Right hindlimb (tissue), 1 donor: Measurements from ENCODE around the gene B3GLCT.

Experiments
- DNase-seq: peaks from one replicate; pipeline ENCODE4 v3.0.0-alpha.2; 2018

Gene B3GLCT

GRCh38 chr13:31224963-31225559, 25.3 kb downstream of the B3GLCT start:
- no peak for DNase-seq

- no peak for DNase-seq
Measured at GRCh38 chr13:31225998-31226675, 26.4 kb downstream of the B3GLCT start.

GRCh38 chr13:31227063-31227462, 27.3 kb downstream of the B3GLCT start:
- no peak for DNase-seq

GRCh38 chr13:31227870-31228269, 28.1 kb downstream of the B3GLCT start:
- DNase-seq = no peak

GRCh38 chr13:31234729-31235128, 35.0 kb downstream of the B3GLCT start:
- DNase-seq = no peak

GRCh38 chr13:31236211-31236786, 36.5 kb downstream of the B3GLCT start:
- DNase-seq = no peak

GRCh38 chr13:31240921-31241320, 41.1 kb downstream of the B3GLCT start:
- no peak for DNase-seq

GRCh38 chr13:31242367-31242766, 42.6 kb downstream of the B3GLCT start:
- no peak for DNase-seq

- no peak for DNase-seq
Measured at GRCh38 chr13:31242916-31243315, 43.1 kb downstream of the B3GLCT start.

GRCh38 chr13:31245598-31246373, 46.0 kb downstream of the B3GLCT start:
- DNase-seq = no peak

GRCh38 chr13:31246918-31247317, 47.1 kb downstream of the B3GLCT start:
- DNase-seq = no peak

GRCh38 chr13:31248361-31248760, 48.6 kb downstream of the B3GLCT start:
- DNase-seq = no peak

GRCh38 chr13:31248965-31249539, 49.3 kb downstream of the B3GLCT start:
- no peak for DNase-seq

- DNase-seq = no peak
Measured at GRCh38 chr13:31250435-31250834, 50.7 kb downstream of the B3GLCT start.

GRCh38 chr13:31261241-31261640, 61.5 kb downstream of the B3GLCT start:
- no peak for DNase-seq

GRCh38 chr13:31263346-31263745, 63.6 kb downstream of the B3GLCT start:
- DNase-seq = no peak

- DNase-seq = no peak
Measured at GRCh38 chr13:31264151-31264550, 64.4 kb downstream of the B3GLCT start.

GRCh38 chr13:31267126-31267784, 67.5 kb downstream of the B3GLCT start:
- DNase-seq = no peak

GRCh38 chr13:31274390-31274789, 74.6 kb downstream of the B3GLCT start:
- DNase-seq = no peak

GRCh38 chr13:31276421-31276820, 76.6 kb downstream of the B3GLCT start:
- no peak for DNase-seq

- DNase-seq = no peak
Measured at GRCh38 chr13:31278869-31279268, 79.1 kb downstream of the B3GLCT start.

GRCh38 chr13:31282741-31283455, 83.1 kb downstream of the B3GLCT start:
- DNase-seq = no peak
